Activated CD4-positive, alpha-beta T cell treated with anti-CD3 and anti-CD28 coated beads, Interleukin-2, amount 10 ng/mL, durations not matched to agents 24 days and 14 days (primary cell): ENCODE results near the gene RHBDL2. TPM values are rescaled to one million over a fixed set of nuclear protein-coding genes. Genes with fewer than 3 reads are reported as not detected.
A peak's percentile ranks its signal among the peaks of the same experiment; 100 is the strongest.
"Not testable (repeated sequence)": the region's sequence is repeated elsewhere in the genome, so short reads cannot be mapped to it uniquely, and the experiment has no call there.

Source experiments
- DNase-seq: peaks from one replicate; pipeline ENCODE4 v3.0.0; 2022
- H3K27ac Mint-ChIP-seq: one replicate; pipeline ENCODE4 v1.8.0; 2022; ENCODE audit warnings: mild to moderate bottlenecking, mixed read lengths
- H3K27me3 Mint-ChIP-seq: one replicate; pipeline ENCODE4 v1.8.0; 2022; ENCODE audit warnings: mixed read lengths
- H3K36me3 Mint-ChIP-seq: one replicate; pipeline ENCODE4 v1.8.0; 2022; ENCODE audit warnings: low read depth, mild to moderate bottlenecking, mixed read lengths
- H3K4me1 Mint-ChIP-seq: one replicate; pipeline ENCODE4 v1.8.0; 2021; ENCODE audit warnings: mixed read lengths
- H3K4me3 Mint-ChIP-seq: one replicate; pipeline ENCODE4 v1.8.0; 2022; ENCODE audit warnings: mild to moderate bottlenecking, moderate library complexity, mixed read lengths
- H3K9me3 Mint-ChIP-seq: one replicate; pipeline ENCODE4 v1.8.0; 2021; ENCODE audit warnings: mixed read lengths
- intact Hi-C: fragments of 100-400 bp; cut with micrococcal nuclease; formaldehyde crosslinking; loops from one replicate; pipeline ENCODE4 v1.15.1; 2023
- total RNA-seq: library from RNA; stranded (reverse); gene quantifications from 2 replicates; pipeline ENCODE4 v1.2.3, GENCODE V29; 2022

RHBDL2 gene
- not detected in 2 replicates for total RNA-seq

- no peak for DNase-seq
- H3K27ac Mint-ChIP-seq: no peak within 1 kb of the TSS
- H3K4me1 Mint-ChIP-seq: no peaks in the 10 kb centered on the region
- intact Hi-C loops: no loop called here
- H3K4me3 Mint-ChIP-seq: no peak within 1 kb of the TSS
- no peaks in the 10 kb centered on the region for H3K9me3 Mint-ChIP-seq
- no peaks in the 10 kb centered on the region for H3K36me3 Mint-ChIP-seq
- peaks cover 4% of the 10 kb centered on the region for H3K27me3 Mint-ChIP-seq
Observed at GRCh38 chr1:38941527-38942019, at the start of gene RHBDL2. TSS of gene RHBDL2 (minus strand) at chr1:38941830. CDS start at chr1:38919212, 22,618 bp downstream.

- Mint-ChIP-seq H3K4me3 (peak within 1 kb of the TSS; percentile 87), H3K36me3 (peaks cover 26% of the 10 kb centered on the region), H3K27me3 (peaks cover 3% of the 10 kb centered on the region), H3K4me1 (peaks cover 35% of the 10 kb centered on the region), H3K9me3 (no peaks in the 10 kb centered on the region), H3K27ac (peak within 1 kb of the TSS; percentile 90)
- intact Hi-C loops: loop anchor here (1.0 to 5.0 kb wide), 4 partner anchors 36 to 196 kb away; partner anchors contain the start of genes MYCBP, NDUFS5 and RRAGC
- peak; percentile 99 for DNase-seq
Observed at GRCh38 chr1:38990738-38991637, 49.4 kb upstream of the RHBDL2 start, which contains the start of gene AKIRIN1. TSS of gene AKIRIN1 (plus strand) at chr1:38991276. CDS start at chr1:38991381, 105 bp downstream.

GRCh38 chr1:38990386-38990737, 48.7 kb upstream of the RHBDL2 start:
- no peak for DNase-seq
- Mint-ChIP-seq H3K9me3 (no peaks in the 10 kb centered on the region), H3K27ac (peak overlapping the region; percentile 90), H3K36me3 (peaks cover 21% of the 10 kb centered on the region), H3K4me1 (peaks cover 35% of the 10 kb centered on the region), H3K27me3 (peaks cover 6% of the 10 kb centered on the region), H3K4me3 (peak overlapping the region; percentile 87)
- intact Hi-C loops: loop anchor here (2.0 to 5.0 kb wide), 3 partner anchors 36 to 197 kb away; partner anchors contain the start of genes NDUFS5 and RRAGC

GRCh38 chr1:38989979-38990378, 48.3 kb upstream of the RHBDL2 start:
- H3K4me3 Mint-ChIP-seq: peak overlapping the region; percentile 87
- H3K27ac Mint-ChIP-seq: peak overlapping the region; percentile 90
- no peak for DNase-seq
- H3K9me3 Mint-ChIP-seq: no peaks in the 10 kb centered on the region
- peaks cover 7% of the 10 kb centered on the region for H3K27me3 Mint-ChIP-seq
- H3K4me1 Mint-ChIP-seq: peaks cover 33% of the 10 kb centered on the region
- intact Hi-C loops: loop anchor here (2.0 to 5.0 kb wide), 3 partner anchors 37 to 197 kb away; partner anchors contain the start of genes NDUFS5 and RRAGC
- peaks cover 18% of the 10 kb centered on the region for H3K36me3 Mint-ChIP-seq

- intact Hi-C loops, H3K9me3 Mint-ChIP-seq, DNase-seq, H3K4me3 Mint-ChIP-seq, H3K27me3 Mint-ChIP-seq, H3K27ac Mint-ChIP-seq, H3K4me1 Mint-ChIP-seq, H3K36me3 Mint-ChIP-seq: not testable (repeated sequence)
Observed at GRCh38 chr1:38979380-38979779, 37.8 kb upstream of the RHBDL2 start.

- Mint-ChIP-seq H3K27ac (peak overlapping the region; percentile 65), H3K4me3 (peak overlapping the region; percentile 40)
- H3K9me3 Mint-ChIP-seq, H3K36me3 Mint-ChIP-seq, H3K4me1 Mint-ChIP-seq, intact Hi-C loops, H3K27me3 Mint-ChIP-seq: not testable (repeated sequence)
- DNase-seq: peak; percentile 77
Observed at GRCh38 chr1:38978245-38978542, 36.6 kb upstream of the RHBDL2 start.

GRCh38 chr1:38977399-38978244, 36.0 kb upstream of the RHBDL2 start:
- peak overlapping the region; percentile 65 for H3K27ac Mint-ChIP-seq
- intact Hi-C loops, H3K36me3 Mint-ChIP-seq: not testable (repeated sequence)

GRCh38 chr1:38973659-38974437, 32.2 kb upstream of the RHBDL2 start:
- Mint-ChIP-seq H3K27me3 (no peaks in the 10 kb centered on the region), H3K4me3 (no peak overlapping the region), H3K36me3 (peaks cover 2% of the 10 kb centered on the region), H3K27ac (no peak overlapping the region), H3K4me1 (peaks cover 7% of the 10 kb centered on the region), H3K9me3 (no peaks in the 10 kb centered on the region)
- intact Hi-C loops: no loop called here
- no peak for DNase-seq

More at GRCh38 chr1:38977399-38978244, 36.0 kb upstream of the RHBDL2 start:
- DNase-seq: peak; percentile 93
- not testable (repeated sequence) for H3K4me1 Mint-ChIP-seq, H3K27me3 Mint-ChIP-seq, H3K9me3 Mint-ChIP-seq
- peak overlapping the region; percentile 40 for H3K4me3 Mint-ChIP-seq

GRCh38 chr1:38973145-38973544, 31.5 kb upstream of the RHBDL2 start:
- H3K9me3 Mint-ChIP-seq, intact Hi-C loops, DNase-seq, H3K36me3 Mint-ChIP-seq, H3K4me3 Mint-ChIP-seq, H3K27me3 Mint-ChIP-seq, H3K4me1 Mint-ChIP-seq, H3K27ac Mint-ChIP-seq: not testable (repeated sequence)

GRCh38 chr1:38964140-38964548, 22.5 kb upstream of the RHBDL2 start:
- Mint-ChIP-seq H3K4me1 (no peaks in the 10 kb centered on the region), H3K4me3 (no peak overlapping the region), H3K27ac (no peak overlapping the region), H3K9me3 (no peaks in the 10 kb centered on the region), H3K36me3 (no peaks in the 10 kb centered on the region), H3K27me3 (no peaks in the 10 kb centered on the region)
- intact Hi-C loops: no loop called here
- DNase-seq: peak; percentile 62

- H3K36me3 Mint-ChIP-seq: no peaks in the 10 kb centered on the region
Observed at GRCh38 chr1:38962560-38962959, 20.9 kb upstream of the RHBDL2 start.

GRCh38 chr1:38962113-38962512, 20.5 kb upstream of the RHBDL2 start:
- no peak overlapping the region for H3K4me3 Mint-ChIP-seq
- H3K9me3 Mint-ChIP-seq: no peaks in the 10 kb centered on the region
- H3K4me1 Mint-ChIP-seq: no peaks in the 10 kb centered on the region
- no peaks in the 10 kb centered on the region for H3K36me3 Mint-ChIP-seq
- no peaks in the 10 kb centered on the region for H3K27me3 Mint-ChIP-seq
- DNase-seq: no peak
- H3K27ac Mint-ChIP-seq: no peak overlapping the region
- intact Hi-C loops: no loop called here

More at GRCh38 chr1:38962560-38962959, 20.9 kb upstream of the RHBDL2 start:
- no peak overlapping the region for H3K27ac Mint-ChIP-seq
- intact Hi-C loops: no loop called here
- H3K4me3 Mint-ChIP-seq: no peak overlapping the region
- H3K9me3 Mint-ChIP-seq: no peaks in the 10 kb centered on the region
- no peaks in the 10 kb centered on the region for H3K4me1 Mint-ChIP-seq
- no peaks in the 10 kb centered on the region for H3K27me3 Mint-ChIP-seq
- DNase-seq: no peak

- no peak for DNase-seq
- H3K27me3 Mint-ChIP-seq: no peaks in the 10 kb centered on the region
- no peaks in the 10 kb centered on the region for H3K4me1 Mint-ChIP-seq
- no peak overlapping the region for H3K4me3 Mint-ChIP-seq
- no peak overlapping the region for H3K27ac Mint-ChIP-seq
- H3K36me3 Mint-ChIP-seq: no peaks in the 10 kb centered on the region
- intact Hi-C loops: no loop called here
- H3K9me3 Mint-ChIP-seq: no peaks in the 10 kb centered on the region
Observed at GRCh38 chr1:38958967-38959366, 17.3 kb upstream of the RHBDL2 start.
